Smooth muscle cell of the brain vasculature (primary cell): Measurements from ENCODE around the gene UBE2N.
"Not testable (repeated sequence)": the region's sequence is repeated elsewhere in the genome, so short reads cannot be mapped to it uniquely, and the experiment has no call there.

Experiments used
- DNase-seq: peaks from one replicate; pipeline ENCODE4 v3.0.0-alpha.2; 2012; ENCODE audit warnings: low read depth, low spot score

The UBE2N gene

GRCh38 chr12:93443576-93443975 is 1.8 kb upstream of the UBE2N start:
- no peak for DNase-seq

- no peak for DNase-seq
Observed at GRCh38 chr12:93442411-93443340, 929 bp upstream of the UBE2N start.

- no peak for DNase-seq
Observed at GRCh38 chr12:93441081-93441616, 598 bp downstream of the UBE2N start.

GRCh38 chr12:93440043-93440835 is 1.5 kb downstream of the UBE2N start:
- no peak for DNase-seq

GRCh38 chr12:93438266-93439050 is 3.3 kb downstream of the UBE2N start:
- no peak for DNase-seq

- DNase-seq, result no peak
Observed at GRCh38 chr12:93434256-93434865, 7.4 kb downstream of the UBE2N start.

- not testable (repeated sequence) for DNase-seq
Observed at GRCh38 chr12:93432031-93432430, 9.7 kb downstream of the UBE2N start.

GRCh38 chr12:93430280-93430679 is 11.5 kb downstream of the UBE2N start:
- DNase-seq, result no peak

GRCh38 chr12:93429852-93430251 is 11.9 kb downstream of the UBE2N start:
- no peak for DNase-seq

GRCh38 chr12:93429448-93429847 is 12.3 kb downstream of the UBE2N start:
- DNase-seq, result no peak

GRCh38 chr12:93427779-93428564 is 13.8 kb downstream of the UBE2N start:
- DNase-seq, result no peak

- no peak for DNase-seq
Observed at GRCh38 chr12:93426412-93426805, 15.3 kb downstream of the UBE2N start.

GRCh38 chr12:93425736-93426411 is 15.9 kb downstream of the UBE2N start:
- no peak for DNase-seq

- no peak for DNase-seq
Observed at GRCh38 chr12:93422050-93422449, 19.7 kb downstream of the UBE2N start.

- no peak for DNase-seq
Observed at GRCh38 chr12:93419388-93420034, 22.2 kb downstream of the UBE2N start.

- no peak for DNase-seq
Observed at GRCh38 chr12:93417967-93418480, 23.7 kb downstream of the UBE2N start.

GRCh38 chr12:93415723-93416464 is 25.9 kb downstream of the UBE2N start:
- no peak for DNase-seq

- DNase-seq, result no peak
Observed at GRCh38 chr12:93413064-93413463, 28.7 kb downstream of the UBE2N start.
